Thoracic aorta (tissue), 2 donors: ENCODE data around the gene SLC26A5. TPM values are rescaled to one million over a fixed set of nuclear protein-coding genes. Genes with fewer than 3 reads are reported as not detected.

Source experiments
- ATAC-seq: fragments of 150-250 bp; one replicate; pipeline ENCODE4 v1.8.0; 2017; ENCODE audit warnings: low read depth; ENCODE audit not compliant: insufficient number of reproducible peaks, low FRiP score
- DNase-seq: peaks from one replicate; pipeline ENCODE4 v3.0.0-alpha.2; 2020; ENCODE audit warnings: low spot score
- H3K27ac ChIP-seq, 2 donors: fragments of 200-600 bp; sonication (generic); 1 replicate in 1 of 2; 2 replicates in 1 of 2; pipeline ENCODE4 v1.5.1; 2016; ENCODE audit warnings: mild to moderate bottlenecking in 2 of 2, moderate library complexity in 2 of 2
- H3K27me3 ChIP-seq: fragments of 200-600 bp; sonication (generic); replicated peaks from 2 replicates; pipeline ENCODE4 v1.6.0; 2016; ENCODE audit warnings: mild to moderate bottlenecking; ENCODE audit not compliant: insufficient read depth
- H3K36me3 ChIP-seq: fragments of 200-600 bp; sonication (generic); one replicate; pipeline ENCODE4 v1.5.1; 2016
- H3K4me1 ChIP-seq, 2 donors: fragments of 200-600 bp; sonication (generic); 1 replicate in 1 of 2; 2 replicates in 1 of 2; pipeline versions ENCODE4 v1.5.1 to v1.6.0; 2016; ENCODE audit warnings: low read depth in 2 of 2, mild to moderate bottlenecking in 1 of 2; ENCODE audit not compliant: control insufficient read depth in 1 of 2
- H3K4me3 ChIP-seq: fragments of 200-600 bp; sonication (generic); 2 replicates; pipeline ENCODE4 v1.5.1; 2016; ENCODE audit warnings: mild to moderate bottlenecking
- H3K9me3 ChIP-seq: fragments of 200-600 bp; sonication (generic); 2 replicates; pipeline ENCODE4 v1.5.1; 2016
- total RNA-seq, 2 donors: library from RNA; depleted of rRNA; stranded (reverse); fragments of >200 nt; gene quantifications; one replicate each; pipeline versions ENCODE4 v1.1.0 to v1.2.3, GENCODE V29; 2016
- TF ChIP-seq, protein P1 (sequence below): fragments of 200-600 bp; sonication (generic); IDR thresholded peaks from one replicate; pipeline ENCODE4 v1.5.1; 2019; ENCODE audit warnings: antibody characterized with exemption

SLC26A5 gene
- total RNA-seq, 2 donors from 2014 or later, result not detected

DNA sequence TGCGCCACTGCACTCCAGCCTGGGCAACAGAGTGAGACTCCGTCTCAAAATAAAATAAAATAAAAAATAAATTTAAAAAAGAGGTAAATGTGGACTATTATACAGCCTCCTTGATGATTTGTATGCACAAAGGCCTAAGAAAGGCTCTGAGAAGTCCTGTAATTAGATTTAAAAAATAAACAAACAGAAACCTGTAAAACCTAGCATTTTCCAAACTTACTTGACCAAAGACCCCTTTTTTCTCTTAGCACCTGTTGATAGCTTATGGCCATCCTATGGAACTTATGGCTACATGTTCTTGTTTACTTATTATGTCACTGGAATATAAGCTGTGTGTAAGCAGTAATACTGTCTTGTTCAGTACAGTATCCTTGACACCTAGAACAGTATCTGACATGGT, 107.1 kb downstream of the SLC26A5 start:
- peaks cover 15% of the 10 kb centered on the region for H3K36me3 ChIP-seq
- TF ChIP-seq, protein P1, sequence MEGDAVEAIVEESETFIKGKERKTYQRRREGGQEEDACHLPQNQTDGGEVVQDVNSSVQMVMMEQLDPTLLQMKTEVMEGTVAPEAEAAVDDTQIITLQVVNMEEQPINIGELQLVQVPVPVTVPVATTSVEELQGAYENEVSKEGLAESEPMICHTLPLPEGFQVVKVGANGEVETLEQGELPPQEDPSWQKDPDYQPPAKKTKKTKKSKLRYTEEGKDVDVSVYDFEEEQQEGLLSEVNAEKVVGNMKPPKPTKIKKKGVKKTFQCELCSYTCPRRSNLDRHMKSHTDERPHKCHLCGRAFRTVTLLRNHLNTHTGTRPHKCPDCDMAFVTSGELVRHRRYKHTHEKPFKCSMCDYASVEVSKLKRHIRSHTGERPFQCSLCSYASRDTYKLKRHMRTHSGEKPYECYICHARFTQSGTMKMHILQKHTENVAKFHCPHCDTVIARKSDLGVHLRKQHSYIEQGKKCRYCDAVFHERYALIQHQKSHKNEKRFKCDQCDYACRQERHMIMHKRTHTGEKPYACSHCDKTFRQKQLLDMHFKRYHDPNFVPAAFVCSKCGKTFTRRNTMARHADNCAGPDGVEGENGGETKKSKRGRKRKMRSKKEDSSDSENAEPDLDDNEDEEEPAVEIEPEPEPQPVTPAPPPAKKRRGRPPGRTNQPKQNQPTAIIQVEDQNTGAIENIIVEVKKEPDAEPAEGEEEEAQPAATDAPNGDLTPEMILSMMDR, result no peak
- H3K4me1 ChIP-seq, result peaks cover 8 to 13% of the 10 kb centered on the region in 2 donors
- H3K9me3 ChIP-seq, result no peaks in the 10 kb centered on the region
- no peaks in the 10 kb centered on the region for H3K27me3 ChIP-seq
- H3K4me3 ChIP-seq, result no peak overlapping the region
- no peak for ATAC-seq
- no peak overlapping the region for H3K27ac ChIP-seq
- no peak for DNase-seq

DNA sequence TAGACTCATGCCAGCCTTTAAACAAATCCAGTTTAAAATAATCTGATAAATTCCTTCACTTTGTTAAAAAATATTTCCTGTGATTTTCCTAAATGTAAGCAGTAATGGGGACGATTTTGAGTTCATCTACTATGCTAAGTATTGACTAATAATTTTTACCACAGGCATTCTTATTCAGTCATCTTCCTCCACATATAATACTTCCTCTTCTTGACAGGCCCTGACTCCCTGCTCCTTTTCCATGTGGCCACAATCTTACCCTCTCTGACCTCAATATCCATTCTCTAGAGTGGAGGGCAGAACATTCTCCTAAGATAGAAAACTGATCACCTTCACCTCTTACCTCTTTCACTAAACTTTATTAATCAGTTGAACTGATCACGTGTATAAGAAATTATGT, 109.2 kb downstream of the SLC26A5 start:
- ATAC-seq, result no peak
- H3K4me3 ChIP-seq, result no peak overlapping the region
- no peaks in the 10 kb centered on the region for H3K4me1 ChIP-seq
- TF ChIP-seq, protein P1, result no peak
- peaks cover 15% of the 10 kb centered on the region for H3K36me3 ChIP-seq
- no peaks in the 10 kb centered on the region for H3K27me3 ChIP-seq
- DNase-seq, result no peak
- H3K27ac ChIP-seq, result no peak overlapping the region
- H3K9me3 ChIP-seq, result no peaks in the 10 kb centered on the region

DNA sequence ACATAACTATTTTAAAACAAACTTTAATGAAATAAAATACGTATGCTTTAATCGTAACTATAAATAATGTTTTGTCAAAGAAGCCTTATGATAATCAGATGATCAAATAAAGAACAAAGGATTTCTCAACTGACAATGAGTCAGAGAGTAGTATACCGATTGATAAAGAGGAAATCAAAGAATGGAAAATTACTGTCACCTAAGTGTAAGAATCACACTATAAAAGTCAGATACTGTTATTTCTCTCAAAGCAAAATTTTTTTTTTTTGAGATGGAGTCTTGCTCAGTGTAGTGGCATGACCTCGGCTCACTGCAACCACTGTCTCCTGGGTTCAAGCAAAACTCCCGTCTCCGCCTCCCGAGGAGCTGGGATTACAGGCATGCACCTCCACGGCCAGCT, 120.3 kb downstream of the SLC26A5 start:
- no peaks in the 10 kb centered on the region for H3K4me1 ChIP-seq
- no peak overlapping the region for H3K4me3 ChIP-seq
- no peak overlapping the region for H3K27ac ChIP-seq
- no peaks in the 10 kb centered on the region for H3K9me3 ChIP-seq
- TF ChIP-seq, protein P1, result no peak
- no peak for ATAC-seq
- H3K36me3 ChIP-seq, result peaks cover 11% of the 10 kb centered on the region
- no peaks in the 10 kb centered on the region for H3K27me3 ChIP-seq
- DNase-seq, result no peak

Other genes with a start within 250 kb of the SLC26A5 start
- gene PMPCB, start 148.8 kb downstream of the SLC26A5 start, total RNA-seq, result 10 to 100 TPM; 37.8 to 42.0 TPM
- gene DNAJC2, start 101.4 kb downstream of the SLC26A5 start, total RNA-seq, result 10 to 100 TPM; 20.3 to 41.3 TPM
- 10 to 100 TPM; 82.3 to 85.8 TPM for gene PSMC2, start 98.6 kb downstream of the SLC26A5 start, total RNA-seq